GM19238 (cell line): ENCODE results near the gene CLDN14.

Source experiments
- DNase-seq: peaks from one replicate; pipeline ENCODE4 v3.0.0; 2011; ENCODE audit warnings: low spot score; ENCODE audit not compliant: insufficient read length

Gene CLDN14

GRCh38 chr21:36436829-36437744 lies 42.8 kb downstream of the CLDN14 start:
- DNase-seq: no peak

- DNase-seq: no peak
Measured at GRCh38 chr21:36434144-36434543, 45.8 kb downstream of the CLDN14 start.

GRCh38 chr21:36433059-36433709 lies 46.7 kb downstream of the CLDN14 start:
- no peak for DNase-seq

GRCh38 chr21:36431252-36431651 lies 48.7 kb downstream of the CLDN14 start:
- no peak for DNase-seq

GRCh38 chr21:36430841-36431240 lies 49.1 kb downstream of the CLDN14 start:
- DNase-seq: no peak

GRCh38 chr21:36429947-36430546 lies 49.9 kb downstream of the CLDN14 start:
- peak; percentile 70 for DNase-seq

GRCh38 chr21:36428761-36429432 lies 51.0 kb downstream of the CLDN14 start:
- no peak for DNase-seq

- no peak for DNase-seq
Measured at GRCh38 chr21:36427502-36427901, 52.4 kb downstream of the CLDN14 start.

GRCh38 chr21:36425286-36425685 lies 54.6 kb downstream of the CLDN14 start:
- DNase-seq: no peak

GRCh38 chr21:36424592-36424991 lies 55.3 kb downstream of the CLDN14 start:
- no peak for DNase-seq

- DNase-seq: no peak
Measured at GRCh38 chr21:36423771-36424433, 56.0 kb downstream of the CLDN14 start.

- peak; percentile 39 for DNase-seq
Measured at GRCh38 chr21:36422279-36423098, 57.4 kb downstream of the CLDN14 start.

- no peak for DNase-seq
Measured at GRCh38 chr21:36420571-36421339, 59.2 kb downstream of the CLDN14 start.

- peak; percentile 71 for DNase-seq
Measured at GRCh38 chr21:36419996-36420395, 59.9 kb downstream of the CLDN14 start.

- no peak for DNase-seq
Measured at GRCh38 chr21:36419241-36419640, 60.7 kb downstream of the CLDN14 start.

GRCh38 chr21:36415375-36415774 lies 64.5 kb downstream of the CLDN14 start:
- DNase-seq: no peak

- no peak for DNase-seq
Measured at GRCh38 chr21:36412916-36413315, 67.0 kb downstream of the CLDN14 start.

- no peak for DNase-seq
Measured at GRCh38 chr21:36411301-36411700, 68.6 kb downstream of the CLDN14 start.
